HL-60 (cell line): ENCODE measurements around the gene PRKX.

Experiments used
- CTCF ChIP-seq: IDR thresholded peaks from one replicate; pipeline ENCODE4 v1.5.1; 2011; ENCODE audit warnings: low read length, control low read depth, inconsistent platforms; ENCODE audit not compliant: insufficient read depth
- GABPA ChIP-seq: IDR thresholded peaks from 2 replicates; pipeline ENCODE4 v1.6.1; 2012; ENCODE audit warnings: low read depth
- POLR2AphosphoS5 ChIP-seq: IDR thresholded peaks from 2 replicates; pipeline ENCODE4 v1.6.1; 2012; ENCODE audit warnings: low read depth
- REST ChIP-seq: IDR thresholded peaks from 2 replicates; pipeline ENCODE4 v1.6.1; 2012; ENCODE audit warnings: low read depth; ENCODE audit not compliant: insufficient replicate concordance

GRCh38 chrX:3609810-3610209 is 103.6 kb downstream of the PRKX start:
- TF ChIP-seq CTCF (no peak), REST (no peak), GABPA (no peak), POLR2AphosphoS5 (no peak)
